Activated CD4-positive, alpha-beta T cell treated with anti-CD3 and anti-CD28 coated beads for 48 hours (primary cell): ENCODE measurements around the gene GDI1.

Experiments used
- DNase-seq: peaks from one replicate; pipeline ENCODE4 v3.0.0-alpha.2; 2020

The GDI1 gene

GRCh38 chrX:154439841-154440240 is 2.9 kb downstream of the GDI1 start:
- no peak for DNase-seq

GRCh38 chrX:154440623-154441357 is 3.8 kb downstream of the GDI1 start:
- no peak for DNase-seq

- no peak for DNase-seq
Measured at GRCh38 chrX:154441564-154441963, 4.6 kb downstream of the GDI1 start.

- DNase-seq: no peak
Measured at GRCh38 chrX:154441984-154442707, 5.2 kb downstream of the GDI1 start.

- no peak for DNase-seq
Measured at GRCh38 chrX:154443479-154443910, 6.5 kb downstream of the GDI1 start.

- DNase-seq: peak; percentile 77
Measured at GRCh38 chrX:154443992-154444754, 7.2 kb downstream of the GDI1 start, which contains the start of gene FAM50A. TSS of gene FAM50A (plus strand) at chrX:154444141. CDS start at chrX:154444236, 95 bp downstream.

GRCh38 chrX:154444755-154445246 is 7.8 kb downstream of the GDI1 start:
- no peak for DNase-seq

- DNase-seq: no peak
Measured at GRCh38 chrX:154445776-154446175, 8.8 kb downstream of the GDI1 start.

GRCh38 chrX:154446430-154446829 is 9.5 kb downstream of the GDI1 start:
- no peak for DNase-seq

GRCh38 chrX:154448484-154448883 is 11.5 kb downstream of the GDI1 start:
- DNase-seq: no peak

- DNase-seq: no peak
Measured at GRCh38 chrX:154449618-154450017, 12.7 kb downstream of the GDI1 start.

GRCh38 chrX:154450312-154450711 is 13.4 kb downstream of the GDI1 start:
- no peak for DNase-seq

GRCh38 chrX:154452823-154453222 is 15.9 kb downstream of the GDI1 start:
- no peak for DNase-seq

GRCh38 chrX:154457491-154458115 is 20.6 kb downstream of the GDI1 start:
- DNase-seq: peak; percentile 56

GRCh38 chrX:154458116-154458953 is 21.4 kb downstream of the GDI1 start, which contains the start of gene PLXNA3:
TSS of gene PLXNA3 (plus strand) at chrX:154458281. CDS start at chrX:154460184, 1,903 bp downstream.
- DNase-seq: peak; percentile 67

- no peak for DNase-seq
Measured at GRCh38 chrX:154458954-154459778, 22.2 kb downstream of the GDI1 start.

- no peak for DNase-seq
Measured at GRCh38 chrX:154459832-154460231, 22.9 kb downstream of the GDI1 start.

GRCh38 chrX:154460326-154460725 is 23.4 kb downstream of the GDI1 start:
- no peak for DNase-seq

GRCh38 chrX:154462396-154462795 is 25.4 kb downstream of the GDI1 start:
- DNase-seq: no peak

GRCh38 chrX:154463611-154464220 is 26.8 kb downstream of the GDI1 start:
- DNase-seq: no peak
